GM12891 (cell line): ENCODE data around the gene EXT2.

Experiments used
- POLR2A ChIP-seq: IDR thresholded peaks from 2 replicates; pipeline ENCODE4 v1.6.1; 2011; ENCODE audit warnings: low read depth, low read length, control low read depth
- POLR2AphosphoS5 ChIP-seq: IDR thresholded peaks from 2 replicates; pipeline ENCODE4 v1.6.1; 2011; ENCODE audit warnings: low read depth, low read length, control low read depth
- SPI1 ChIP-seq: IDR thresholded peaks from 2 replicates; pipeline ENCODE4 v1.6.1; 2011; ENCODE audit warnings: low read depth, low read length, control low read depth
- TAF1 ChIP-seq: IDR thresholded peaks from 2 replicates; pipeline ENCODE4 v1.6.1; 2011; ENCODE audit warnings: low read depth, low read length, control low read depth

GRCh38 chr11:44165432-44165831, 70.0 kb downstream of the EXT2 start:
- TF ChIP-seq POLR2A (no peak), POLR2AphosphoS5 (no peak), SPI1 (no peak), TAF1 (no peak)
